Keratinocyte (primary cell): ENCODE data around the gene KRT84.

Experiments used
- EZH2 ChIP-seq: IDR thresholded peaks from one replicate; pipeline ENCODE4 v1.6.1; 2012; ENCODE audit warnings: inconsistent platforms, mild to moderate bottlenecking, low read length, moderate library complexity
- TF ChIP-seq, protein P1 (sequence below), 3 experiments: IDR thresholded peaks in 1 of 3; conservative IDR thresholded peaks in 1 of 3; optimal IDR thresholded peaks in 1 of 3; 2 replicates in 2 of 3; 3 replicates in 1 of 3; pipeline versions ENCODE3 to v1.5.1; 2011; ENCODE audit warnings: low read length in 3 of 3, mild to moderate bottlenecking in 3 of 3, moderate library complexity in 2 of 3, control low read depth in 1 of 3, inconsistent platforms in 1 of 3; ENCODE audit not compliant: insufficient read depth in 2 of 3; ENCODE audit errors: extremely low read depth in 1 of 3

DNA sequence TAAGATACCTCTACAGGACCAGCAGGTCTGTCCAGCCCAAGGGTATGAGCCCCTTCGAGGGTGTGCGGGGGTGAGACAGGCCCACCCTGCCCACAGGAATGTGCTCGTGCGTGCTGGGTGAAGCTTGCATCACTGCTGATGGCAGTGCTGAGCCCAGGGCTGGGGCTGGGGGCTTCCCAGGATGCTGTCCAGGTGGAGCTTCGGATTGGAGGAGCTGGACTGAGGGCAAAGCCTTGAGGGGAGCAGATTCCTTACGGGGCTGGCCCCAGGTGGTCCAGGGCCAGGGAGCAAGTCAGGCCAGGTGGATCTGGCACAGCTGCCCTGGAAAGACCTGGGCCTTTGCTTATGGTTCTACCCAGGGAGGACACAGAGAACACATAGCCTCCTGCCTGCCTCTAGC, 15.6 kb downstream of the KRT84 start:
- TF ChIP-seq, protein P1, sequence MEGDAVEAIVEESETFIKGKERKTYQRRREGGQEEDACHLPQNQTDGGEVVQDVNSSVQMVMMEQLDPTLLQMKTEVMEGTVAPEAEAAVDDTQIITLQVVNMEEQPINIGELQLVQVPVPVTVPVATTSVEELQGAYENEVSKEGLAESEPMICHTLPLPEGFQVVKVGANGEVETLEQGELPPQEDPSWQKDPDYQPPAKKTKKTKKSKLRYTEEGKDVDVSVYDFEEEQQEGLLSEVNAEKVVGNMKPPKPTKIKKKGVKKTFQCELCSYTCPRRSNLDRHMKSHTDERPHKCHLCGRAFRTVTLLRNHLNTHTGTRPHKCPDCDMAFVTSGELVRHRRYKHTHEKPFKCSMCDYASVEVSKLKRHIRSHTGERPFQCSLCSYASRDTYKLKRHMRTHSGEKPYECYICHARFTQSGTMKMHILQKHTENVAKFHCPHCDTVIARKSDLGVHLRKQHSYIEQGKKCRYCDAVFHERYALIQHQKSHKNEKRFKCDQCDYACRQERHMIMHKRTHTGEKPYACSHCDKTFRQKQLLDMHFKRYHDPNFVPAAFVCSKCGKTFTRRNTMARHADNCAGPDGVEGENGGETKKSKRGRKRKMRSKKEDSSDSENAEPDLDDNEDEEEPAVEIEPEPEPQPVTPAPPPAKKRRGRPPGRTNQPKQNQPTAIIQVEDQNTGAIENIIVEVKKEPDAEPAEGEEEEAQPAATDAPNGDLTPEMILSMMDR (optimal IDR thresholded peaks at IDR 0.05 in 1 of 3, IDR thresholded peaks at IDR 0.05 in 1 of 3, conservative IDR thresholded peaks at IDR 0.05 in 1 of 3; ENCODE audit: extremely low read depth in 1 of 3, insufficient read depth in 2 of 3, low read length in 3 of 3), result no peak
- no peak for TF ChIP-seq EZH2
